Measurements from ENCODE around the gene ROBO1.

GRCh38 chr3:78867409-78868372 lies 900.1 kb downstream of the ROBO1 start:
- TF ChIP-seq CTCF (conservative IDR thresholded peaks at IDR 0.05; ENCODE audit: low read depth, low read length): no peak
- no peak for TF ChIP-seq EZH2 (IDR thresholded peaks at IDR 0.05; ENCODE audit: low read length, unreplicated experiment)
- TF ChIP-seq EZH2phosphoT487 (IDR thresholded peaks at IDR 0.05; ENCODE audit: borderline replicate concordance, low read length): no peak

All from PC-3 (cell line).